Gastroesophageal sphincter (tissue), 3 donors: Measurements from ENCODE around the gene TAF1B.

Experiments used
- EP300 ChIP-seq: sonication (generic); formaldehyde crosslinking; IDR thresholded peaks from one replicate; pipeline ENCODE4 v1.6.1; 2017; ENCODE audit warnings: antibody characterized with exemption, mild to moderate bottlenecking
- POLR2A ChIP-seq, 2 donors: fragments of 450-650 bp; IDR thresholded peaks; one replicate each; pipeline ENCODE4 v1.6.1; 2017; ENCODE audit warnings: antibody characterized with exemption in 2 of 2, mild to moderate bottlenecking in 2 of 2, moderate library complexity in 1 of 2
- POLR2AphosphoS5 ChIP-seq: sonication (generic); formaldehyde crosslinking; IDR thresholded peaks from one replicate; pipeline ENCODE4 v1.6.1; 2017; ENCODE audit warnings: antibody characterized with exemption
- TF ChIP-seq, protein P1 (sequence below), 4 experiments: fragments of 200-600 bp in 2 of 4; fragments of 450-650 bp in 2 of 4; sonication (generic) in 1 of 4; IDR thresholded peaks; one replicate each; pipeline ENCODE4 v1.5.1; 2017 to 2019; ENCODE audit warnings: antibody characterized with exemption in 4 of 4, mild to moderate bottlenecking in 2 of 4, moderate library complexity in 2 of 4

DNA sequence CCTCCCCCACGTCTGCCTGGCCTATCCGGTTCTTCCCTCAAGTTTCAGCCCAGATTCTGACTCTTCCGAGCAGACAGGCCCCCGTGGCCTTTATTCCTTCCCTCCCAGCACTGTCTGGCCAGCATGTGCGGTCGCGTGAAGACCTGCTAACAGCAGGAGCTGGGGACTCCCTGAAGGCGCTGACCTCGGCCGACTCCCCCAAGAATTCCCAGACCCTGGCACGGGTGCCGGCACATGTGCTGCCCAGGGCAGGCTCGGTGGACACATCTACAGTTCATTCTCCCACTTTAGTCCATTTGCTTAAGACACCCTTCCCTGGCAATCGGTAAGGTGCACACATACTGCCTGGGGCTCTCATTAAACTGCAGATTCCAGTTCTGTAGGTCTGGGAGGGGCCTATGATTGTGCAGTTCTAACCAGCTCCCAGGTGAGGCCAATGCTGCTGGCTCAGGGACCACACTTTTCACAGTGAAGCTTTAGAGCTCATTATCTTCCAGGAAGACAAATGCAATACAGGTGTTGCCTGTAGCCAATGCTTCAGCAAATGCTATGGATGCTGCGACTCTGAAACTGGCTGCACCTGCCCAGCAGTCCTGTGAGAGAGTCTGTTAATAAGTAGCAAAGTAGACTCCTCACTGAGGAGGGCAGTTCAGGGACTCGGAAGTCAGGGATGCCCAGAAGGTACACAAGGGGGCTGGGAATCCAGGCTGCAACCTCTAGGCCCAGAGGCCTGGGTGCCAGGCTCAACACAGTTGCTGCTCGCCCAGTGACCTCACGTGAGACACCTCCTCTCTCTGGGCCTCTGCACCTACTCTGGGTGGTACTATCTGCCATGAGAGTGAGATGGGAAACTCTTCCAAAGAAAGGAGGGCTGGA, 45.4 kb upstream of the TAF1B start:
- TF ChIP-seq, protein P1, sequence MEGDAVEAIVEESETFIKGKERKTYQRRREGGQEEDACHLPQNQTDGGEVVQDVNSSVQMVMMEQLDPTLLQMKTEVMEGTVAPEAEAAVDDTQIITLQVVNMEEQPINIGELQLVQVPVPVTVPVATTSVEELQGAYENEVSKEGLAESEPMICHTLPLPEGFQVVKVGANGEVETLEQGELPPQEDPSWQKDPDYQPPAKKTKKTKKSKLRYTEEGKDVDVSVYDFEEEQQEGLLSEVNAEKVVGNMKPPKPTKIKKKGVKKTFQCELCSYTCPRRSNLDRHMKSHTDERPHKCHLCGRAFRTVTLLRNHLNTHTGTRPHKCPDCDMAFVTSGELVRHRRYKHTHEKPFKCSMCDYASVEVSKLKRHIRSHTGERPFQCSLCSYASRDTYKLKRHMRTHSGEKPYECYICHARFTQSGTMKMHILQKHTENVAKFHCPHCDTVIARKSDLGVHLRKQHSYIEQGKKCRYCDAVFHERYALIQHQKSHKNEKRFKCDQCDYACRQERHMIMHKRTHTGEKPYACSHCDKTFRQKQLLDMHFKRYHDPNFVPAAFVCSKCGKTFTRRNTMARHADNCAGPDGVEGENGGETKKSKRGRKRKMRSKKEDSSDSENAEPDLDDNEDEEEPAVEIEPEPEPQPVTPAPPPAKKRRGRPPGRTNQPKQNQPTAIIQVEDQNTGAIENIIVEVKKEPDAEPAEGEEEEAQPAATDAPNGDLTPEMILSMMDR (IDR thresholded peaks at IDR 0.05) = no peak
- TF ChIP-seq POLR2A (IDR thresholded peaks at IDR 0.05) (no peak), POLR2AphosphoS5 (no peak), EP300 (no peak)
